Measurements from ENCODE around the gene DHRS7. TPM values are rescaled to one million over a fixed set of nuclear protein-coding genes. Genes with fewer than 3 reads are reported as not detected.

DHRS7 gene
- total and polyA plus RNA-seq, 10 of the 15 experiments (the other 5 are each of a cell fraction or from before 2014, with no cell fraction given): 55.0 to 99.8 (median 62.2) TPM

- intact Hi-C loops (cut with micrococcal nuclease; ENCODE audit: unreplicated experiment) (loop anchor here (1.0 to 10.0 kb wide), 4 partner anchors 73 to 681 kb away; partner anchors contain the start of genes JKAMP and L3HYPDH), in situ Hi-C loops (cut with MboI) (loop anchor here (25.0 kb wide), 1 partner anchor 678 kb away; the partner anchor contains the start of genes JKAMP and L3HYPDH)
- H3K36me3 ChIP-seq (ENCODE audit: control insufficient read depth in 2 of 2, insufficient read depth in 2 of 2, low read length in 1 of 2): no peaks in the 10 kb centered on the region
- no TSS peak for BruUV-seq (replicated peaks)
- ATAC-seq (no peak), DNase-seq (ENCODE audit: low read depth, low spot score) (no peak), FAIRE-seq (peak; percentile 23)
- POLR2A ChIA-PET: interaction anchor here (1.0 to 4.3 kb wide), 7 partner anchors 10 to 99 kb away, joined by 3 to 22 read pairs (median 4); partner anchors contain the start of gene PCNX4
- H3K4me2 ChIP-seq (ENCODE audit: control insufficient read depth, insufficient read depth): peak overlapping the region; percentile 65
- H3K79me2 ChIP-seq (ENCODE audit: control insufficient read depth, insufficient read depth, low read length): peaks cover 23% of the 10 kb centered on the region
- no peaks in the 10 kb centered on the region for H3K9me3 ChIP-seq (replicated peaks; ENCODE audit: control insufficient read depth, insufficient read depth, low read length)
- H2AFZ ChIP-seq (ENCODE audit: control insufficient read depth, low read depth, low read length): peak overlapping the region; percentile 91
- peaks cover 20% of the 10 kb centered on the region for H3K4me1 ChIP-seq (ENCODE audit: control insufficient read depth, insufficient read depth, low read length)
- WGBS (ENCODE audit: insufficient coverage, insufficient replicate concordance, low lambda C conversion rate, missing lambda C conversion rate): 2% methylated on average over 4 of the region's 4 CpGs
- CTCF ChIA-PET: interaction anchor here (0.6 to 9.2 kb wide), 21 partner anchors 9 to 533 kb away, joined by 3 to 149 read pairs (median 4); partner anchors contain the start of gene PCNX4
- TF ChIP-seq DPF2 (IDR thresholded peaks at IDR 0.05): no peak
- no peak for TF ChIP-seq ATF3 (IDR thresholded peaks at IDR 0.05; ENCODE audit: borderline replicate concordance, extremely low read depth, low read depth, low read length)
- TF ChIP-seq LARP7 (IDR thresholded peaks at IDR 0.05): no peak
- no peak for TF ChIP-seq CREB1 (IDR thresholded peaks at IDR 0.05; ENCODE audit: low read depth)
- TF ChIP-seq BRCA1 (IDR thresholded peaks at IDR 0.05; ENCODE audit: low read depth, low read length): no peak
- peak overlapping the region; percentile 90 for H3K9ac ChIP-seq (ENCODE audit: control insufficient read depth, insufficient read depth, low read length)
- RAD21 ChIA-PET (ENCODE audit: unreplicated experiment): interaction anchor here (0.7 to 5.7 kb wide), 17 partner anchors 14 to 221 kb away, joined by 3 to 98 read pairs (median 5); partner anchors contain the start of genes PCNX4 and PPM1A
- H4K20me1 ChIP-seq (ENCODE audit: control insufficient read depth, insufficient read depth): no peaks in the 10 kb centered on the region
- peak overlapping the region; percentile 88 for H3K27ac ChIP-seq (ENCODE audit: control insufficient read depth, insufficient read depth)
- H3K4me3 ChIP-seq: peak overlapping the region; percentile 92; the same call in 1 of the 2 replicates
- H3K27me3 ChIP-seq (replicated peaks in 1 of 2; ENCODE audit: control insufficient read depth in 2 of 2, insufficient read depth in 2 of 2, low read length in 1 of 2): no peaks in the 10 kb centered on the region
- SMC1A ChIA-PET (ENCODE audit: uncharacterized antibody, unreplicated experiment): interaction anchor here (0.7 to 11.2 kb wide), 21 partner anchors 10 to 533 kb away, joined by 3 to 149 read pairs (median 3); partner anchors contain the start of gene PPM1A
Measured at GRCh38 chr14:60165547-60165876, 314 bp upstream of the DHRS7 start.

- H3K27me3 ChIP-seq (replicated peaks in 1 of 2; ENCODE audit: control insufficient read depth in 2 of 2, insufficient read depth in 2 of 2, low read length in 1 of 2): no peaks in the 10 kb centered on the region
- peak; percentile 39 for DNase-seq (ENCODE audit: low read depth, low spot score)
- TF ChIP-seq SMAD1 (IDR thresholded peaks at IDR 0.05; ENCODE audit: low read depth, partially characterized antibody): peak; percentile 75
- TF ChIP-seq FOXM1 (IDR thresholded peaks at IDR 0.05; ENCODE audit: low read depth, low read length): peak; percentile 56; the same call in 1 of the 2 replicates
- TF ChIP-seq GABPA (IDR thresholded peaks at IDR 0.05; ENCODE audit: low read depth): peak; percentile 61; the same call in 1 of the 2 replicates
- TF ChIP-seq PRDM15 (CRISPR knock-in tag; IDR thresholded peaks at IDR 0.05): no peak
- TF ChIP-seq KAT2A (conservative IDR thresholded peaks at IDR 0.05; ENCODE audit: control insufficient read depth, low read depth, low read length): no peak
- BruUV-seq (replicated peaks): no TSS peak
- CTCF ChIA-PET: interaction anchor here (0.9 to 9.2 kb wide), 11 partner anchors 20 to 201 kb away, joined by 3 to 149 read pairs (median 5); partner anchors contain the start of gene PCNX4
- RAD21 ChIA-PET (ENCODE audit: unreplicated experiment): interaction anchor here (1.2 to 5.7 kb wide), 7 partner anchors 11 to 219 kb away, joined by 4 to 98 read pairs (median 13); partner anchors contain the start of gene PCNX4
- POLR2A ChIA-PET: interaction anchor here (0.6 to 4.3 kb wide), 7 partner anchors 15 to 84 kb away, joined by 3 to 22 read pairs (median 6); partner anchors contain the start of genes PCNX4 and PPM1A
- H3K9me3 ChIP-seq (replicated peaks; ENCODE audit: control insufficient read depth, insufficient read depth, low read length): no peaks in the 10 kb centered on the region
- ATAC-seq: peak; percentile 5
- peak overlapping the region; percentile 91 for H2AFZ ChIP-seq (ENCODE audit: control insufficient read depth, low read depth, low read length)
- H3K4me3 ChIP-seq: peak overlapping the region; percentile 92
- H3K9ac ChIP-seq (ENCODE audit: control insufficient read depth, insufficient read depth, low read length): peak overlapping the region; percentile 90
- H3K79me2 ChIP-seq (ENCODE audit: control insufficient read depth, insufficient read depth, low read length): peaks cover 23% of the 10 kb centered on the region
- in situ Hi-C loops (cut with MboI): loop anchor here (25.0 kb wide), 1 partner anchor 677 kb away; the partner anchor contains the start of genes JKAMP and L3HYPDH
- intact Hi-C loops (cut with micrococcal nuclease; ENCODE audit: unreplicated experiment): loop anchor here (10.0 kb wide), 1 partner anchor 680 kb away; the partner anchor contains the start of genes JKAMP and L3HYPDH
- peak overlapping the region; percentile 70 for H3K4me2 ChIP-seq (ENCODE audit: control insufficient read depth, insufficient read depth)
- SMC1A ChIA-PET (ENCODE audit: uncharacterized antibody, unreplicated experiment): interaction anchor here (1.0 to 11.2 kb wide), 9 partner anchors 17 to 201 kb away, joined by 3 to 149 read pairs (median 4); partner anchors contain the start of genes PCNX4 and PPM1A
- no peak for FAIRE-seq
- 1% methylated on average over 5 of the region's 5 CpGs for WGBS (ENCODE audit: insufficient coverage, insufficient replicate concordance, low lambda C conversion rate, missing lambda C conversion rate)
- H3K4me1 ChIP-seq (ENCODE audit: control insufficient read depth, insufficient read depth, low read length): peaks cover 20% of the 10 kb centered on the region
- H3K36me3 ChIP-seq (ENCODE audit: control insufficient read depth in 2 of 2, insufficient read depth in 2 of 2, low read length in 1 of 2): no peaks in the 10 kb centered on the region
- H4K20me1 ChIP-seq (ENCODE audit: control insufficient read depth, insufficient read depth): no peaks in the 10 kb centered on the region
- H3K27ac ChIP-seq (ENCODE audit: control insufficient read depth, insufficient read depth): peak overlapping the region; percentile 88
Measured at GRCh38 chr14:60164404-60164711, 840 bp downstream of the DHRS7 start.

All from GM12878 (cell line).